HG03196 (cell line): ENCODE measurements around the gene TNS3.

Source experiments
- ATAC-seq: cut with Tn5 transposase; IDR thresholded peaks from one replicate; pipeline ENCODE4 v1.9.1; 2021; ENCODE audit not compliant: unreplicated experiment

TNS3 gene

GRCh38 chr7:47414342-47415317 is 167.3 kb downstream of the TNS3 start:
- ATAC-seq: no peak

DNA sequence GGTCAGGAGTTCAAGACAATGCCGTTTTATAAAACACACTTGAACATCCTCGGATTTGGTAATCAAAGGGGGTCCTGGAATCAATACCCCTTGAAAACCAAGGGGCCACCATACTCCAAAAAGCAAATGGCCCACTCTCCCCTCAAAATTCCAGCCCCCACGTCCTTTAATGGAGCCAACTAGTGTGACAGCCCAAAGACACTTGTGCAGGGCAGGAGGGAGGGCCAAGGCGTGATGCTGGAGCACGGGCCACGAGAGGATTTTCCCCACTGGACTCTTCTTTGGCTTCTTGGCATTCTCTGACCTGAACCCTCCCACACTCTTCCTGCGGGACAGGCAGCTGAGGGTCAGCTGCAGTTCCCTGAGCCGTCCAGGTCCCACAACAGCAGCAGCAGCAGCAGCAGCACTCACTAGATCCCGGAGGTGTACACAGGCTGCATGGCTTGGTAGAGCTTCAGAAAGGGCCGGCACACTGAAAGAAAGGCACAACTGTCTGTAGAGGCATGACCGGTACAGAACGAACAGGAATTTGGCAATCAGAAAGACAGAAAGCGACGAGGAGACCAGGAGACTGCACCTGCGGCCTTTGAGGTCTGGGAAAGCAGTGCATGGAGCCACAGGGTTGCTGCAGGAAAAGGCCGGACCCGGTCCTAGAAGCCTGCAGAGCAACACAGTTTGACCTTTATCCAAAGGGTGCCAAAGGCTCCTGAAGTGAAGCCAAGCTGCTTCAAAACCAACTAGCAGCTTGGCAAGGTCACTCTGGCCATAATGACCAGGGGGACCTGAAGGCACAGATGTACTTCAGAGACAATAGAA is 168.2 kb downstream of the TNS3 start:
- no peak for ATAC-seq

DNA sequence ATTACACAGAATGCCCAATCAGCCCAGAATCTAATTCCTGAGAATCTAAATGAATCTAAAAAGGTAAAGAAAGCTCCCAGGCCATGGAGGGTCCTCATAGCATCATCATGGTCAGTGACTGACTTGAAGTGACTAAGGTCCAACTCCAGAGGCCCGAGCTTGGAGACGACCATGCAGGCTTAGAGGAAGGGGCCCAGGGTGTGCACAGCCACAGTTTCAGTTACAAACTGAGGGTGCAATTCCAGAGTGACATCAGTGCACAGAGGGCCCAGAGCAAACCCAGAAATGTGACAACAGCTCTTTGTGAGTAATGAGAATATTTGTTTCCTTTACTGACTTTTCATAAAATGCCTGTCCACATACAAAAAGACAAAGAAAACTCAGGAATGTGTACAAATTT is 170.0 kb downstream of the TNS3 start:
- ATAC-seq: no peak

DNA sequence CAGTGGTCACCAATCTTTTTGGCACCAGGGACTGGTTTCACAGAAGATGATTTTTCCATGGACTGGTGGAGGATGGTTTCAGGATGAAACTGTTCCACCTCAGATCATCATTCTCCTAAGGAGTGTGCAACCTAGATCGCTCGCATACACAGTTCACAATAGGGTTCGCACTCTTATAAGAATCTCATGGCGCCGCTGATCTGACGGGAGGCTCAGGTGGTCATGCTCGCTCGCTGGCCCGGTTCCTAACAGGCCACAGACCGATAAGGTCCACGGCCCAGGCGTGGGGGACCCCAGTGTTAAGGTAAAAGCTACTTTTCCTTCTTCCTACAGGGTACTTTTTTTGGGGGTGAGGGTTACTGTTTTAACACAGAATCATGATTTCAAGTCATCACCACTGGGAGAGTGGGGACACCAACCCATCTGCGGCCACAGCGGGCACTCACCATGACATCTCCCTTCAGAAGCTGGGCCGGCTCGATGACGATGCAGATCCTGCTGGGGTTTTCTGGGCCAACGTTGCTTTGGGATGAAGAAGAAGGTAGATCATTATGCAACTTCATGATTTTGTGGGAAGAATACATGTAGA is 170.5 kb downstream of the TNS3 start:
- ATAC-seq: no peak

- no peak for ATAC-seq
Observed at GRCh38 chr7:47408675-47409074, 173.2 kb downstream of the TNS3 start.

- ATAC-seq: no peak
Observed at GRCh38 chr7:47407821-47408674, 173.9 kb downstream of the TNS3 start.

GRCh38 chr7:47407136-47407535 is 174.8 kb downstream of the TNS3 start:
- ATAC-seq: no peak

DNA sequence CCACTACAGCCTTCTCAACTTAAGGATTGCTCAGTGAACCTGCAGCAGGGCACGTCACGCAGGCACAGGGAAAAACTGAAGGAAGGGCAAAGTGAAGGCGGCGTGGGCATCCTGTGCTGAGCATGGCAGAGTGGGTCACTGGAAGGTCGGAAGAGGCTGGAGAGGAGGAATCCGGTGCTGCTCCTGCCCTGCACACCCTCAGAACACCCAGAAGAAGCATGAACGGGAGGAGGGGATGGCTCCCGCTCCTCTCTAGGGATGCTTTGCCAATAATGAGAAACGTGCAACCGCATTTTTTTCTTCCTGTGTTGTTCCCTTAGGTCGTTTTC is 175.1 kb downstream of the TNS3 start:
- no peak for ATAC-seq

DNA sequence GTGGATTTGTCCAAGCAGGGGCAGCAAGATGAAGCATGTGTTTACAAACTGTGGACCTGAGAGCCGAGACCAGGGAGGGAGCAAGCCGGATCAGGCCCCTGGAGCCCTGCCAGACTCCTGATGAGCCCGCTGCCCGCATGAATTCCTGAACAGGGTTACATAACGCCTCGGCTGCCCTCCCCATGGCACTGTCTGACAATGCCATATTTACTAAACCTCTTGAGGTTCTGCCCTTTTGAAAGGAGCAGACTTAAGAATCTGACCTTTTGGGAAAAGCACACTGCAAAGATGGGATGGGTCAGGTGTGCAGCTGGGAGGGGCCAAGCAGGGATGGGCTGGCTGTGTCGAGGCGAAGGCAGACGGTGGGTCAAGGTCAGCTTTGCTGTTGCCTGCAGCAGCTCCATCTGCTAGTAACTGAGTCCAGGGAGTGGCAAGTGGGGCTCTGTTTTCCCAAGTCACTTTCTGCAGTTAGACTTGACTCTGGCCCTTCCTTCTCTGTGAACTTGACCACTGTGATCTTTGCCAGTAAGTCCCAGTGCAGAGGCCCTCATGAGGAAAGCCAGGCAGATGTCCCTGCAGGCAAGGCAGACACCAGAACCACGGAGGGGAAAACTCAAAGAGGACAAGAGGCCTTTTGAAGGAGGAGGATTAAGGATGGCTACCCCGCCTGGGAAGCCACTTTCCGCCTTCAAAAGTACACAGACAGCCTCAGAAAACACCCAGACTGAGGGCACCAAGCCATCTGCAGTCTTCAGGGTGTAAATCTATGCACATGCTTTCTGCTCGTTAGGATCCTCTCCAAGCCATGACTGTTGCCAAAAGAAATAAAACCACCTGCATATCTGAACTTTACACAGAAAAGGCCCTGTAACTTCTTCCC is 175.8 kb downstream of the TNS3 start:
- ATAC-seq: no peak

- no peak for ATAC-seq
Observed at GRCh38 chr7:47405286-47405904, 176.5 kb downstream of the TNS3 start.

- ATAC-seq: no peak
Observed at GRCh38 chr7:47404010-47404409, 177.9 kb downstream of the TNS3 start.

DNA sequence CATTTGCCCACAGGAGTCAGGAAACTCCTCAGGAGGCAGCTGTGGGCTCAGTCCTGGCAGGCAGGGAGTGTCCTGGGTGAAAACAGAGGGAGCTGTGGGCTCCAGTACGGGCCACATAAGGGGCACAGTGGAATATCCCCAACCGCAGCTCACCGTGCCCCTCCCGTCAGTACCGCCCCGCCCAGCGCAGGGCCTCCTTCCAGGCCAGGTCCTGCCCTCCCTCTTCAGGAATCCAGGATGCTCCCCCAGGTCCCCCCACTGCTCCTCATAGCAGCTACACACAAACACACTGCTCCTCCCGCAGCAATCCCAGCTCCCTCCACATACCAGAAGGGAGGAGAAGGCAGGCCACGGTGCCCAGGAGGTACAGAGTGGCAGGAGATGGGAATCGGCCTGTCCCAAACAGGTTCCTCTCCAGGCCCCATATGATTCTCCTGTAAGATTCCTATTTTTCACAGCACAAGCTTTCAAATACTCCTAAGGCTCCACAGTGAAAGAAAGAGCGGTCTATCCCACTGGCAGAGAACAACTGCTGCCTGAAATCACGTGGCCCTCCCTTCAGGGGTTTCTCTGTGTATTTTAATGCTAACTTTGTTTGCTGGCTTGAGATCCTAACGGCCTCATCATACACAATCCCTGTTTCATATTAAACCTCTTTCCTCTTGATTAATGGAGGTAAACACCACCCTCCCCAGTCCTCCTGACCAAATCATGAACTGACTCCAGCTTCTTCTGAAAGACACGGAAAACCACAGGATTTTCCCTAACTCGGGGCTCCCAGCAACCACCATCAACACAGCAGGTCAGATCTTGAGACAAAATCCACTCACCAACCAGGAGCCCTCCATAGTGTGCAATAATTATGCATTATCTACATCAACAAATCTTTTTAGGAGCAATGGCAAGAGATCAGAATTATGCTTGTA is 178.7 kb downstream of the TNS3 start:
- ATAC-seq: no peak

GRCh38 chr7:47401611-47402570 is 180.0 kb downstream of the TNS3 start:
- ATAC-seq: no peak

DNA sequence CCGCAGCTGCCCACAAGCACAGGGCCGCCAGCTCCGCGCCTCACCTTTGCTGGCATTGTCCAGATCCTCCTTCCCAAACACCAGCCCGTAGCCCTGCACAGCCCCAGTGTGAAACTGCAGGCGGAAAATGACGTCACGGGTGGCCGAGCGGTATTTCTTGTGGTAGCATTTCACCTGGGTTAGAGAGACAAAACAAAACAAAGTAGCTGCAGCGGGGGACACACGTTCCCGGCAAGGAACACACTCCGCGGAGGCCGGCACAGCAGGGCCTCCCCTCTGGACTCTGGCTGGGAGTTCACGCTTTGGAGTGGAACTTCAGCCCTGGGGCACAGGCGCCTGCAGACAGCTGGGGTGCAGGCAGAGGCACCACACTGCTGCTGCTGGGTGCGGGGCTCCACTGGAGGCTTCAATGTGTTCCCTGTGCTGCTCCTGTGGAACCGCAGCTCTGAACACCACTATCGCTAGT is 181.1 kb downstream of the TNS3 start:
- no peak for ATAC-seq

- ATAC-seq: no peak
Observed at GRCh38 chr7:47400001-47400400, 181.9 kb downstream of the TNS3 start.

DNA sequence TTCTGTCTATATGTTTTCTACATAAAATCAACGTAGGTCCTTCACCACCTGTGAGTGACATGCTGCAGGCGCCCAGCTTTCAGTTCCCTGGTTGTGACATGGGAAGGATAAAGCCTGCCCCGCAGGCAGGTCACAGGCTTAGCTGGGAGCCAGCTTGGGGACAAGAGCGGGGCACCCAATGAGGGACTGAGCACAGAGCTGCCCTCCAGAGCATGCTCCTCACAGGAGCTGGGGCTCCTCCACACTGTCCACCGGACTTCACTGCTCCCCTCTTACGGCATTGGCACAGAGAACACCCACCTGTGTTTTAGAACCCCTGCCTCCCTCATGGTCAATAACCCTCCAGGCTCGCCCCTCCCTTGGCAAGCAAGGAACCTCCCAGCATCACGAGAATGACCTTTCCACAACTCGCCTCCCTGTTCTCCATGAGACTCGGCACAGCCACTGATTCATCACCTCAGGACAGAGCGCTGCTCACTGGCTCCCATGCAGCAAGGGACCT is 187.1 kb downstream of the TNS3 start:
- no peak for ATAC-seq

DNA sequence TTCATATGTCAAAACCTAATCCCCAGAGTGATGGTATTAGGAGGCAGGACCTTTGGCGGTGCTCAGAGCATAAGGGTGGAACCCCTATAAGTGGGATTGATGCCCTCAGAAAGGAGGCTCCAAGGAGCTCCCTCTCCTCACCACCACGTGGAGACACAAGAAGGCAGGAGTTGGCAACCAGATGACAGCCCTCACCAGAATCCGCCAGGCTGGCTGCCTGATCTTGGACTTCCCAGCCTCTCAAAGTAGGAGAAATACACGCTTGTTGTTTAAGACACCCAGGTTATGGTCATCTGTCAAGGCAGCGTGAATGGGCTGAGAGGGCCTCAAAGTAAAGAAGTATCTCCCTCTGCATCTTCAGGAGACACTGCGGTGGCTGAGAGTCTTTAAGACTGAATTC is 187.7 kb downstream of the TNS3 start:
- ATAC-seq: no peak
